Esophagus squamous epithelium (tissue), 4 donors: ENCODE results near the gene PTPRN2.

Source experiments
- POLR2A ChIP-seq, 4 donors: fragments of 450-650 bp; IDR thresholded peaks; one replicate each; pipeline ENCODE4 v1.6.1; 2017; ENCODE audit warnings: antibody characterized with exemption in 4 of 4, mild to moderate bottlenecking in 4 of 4, moderate library complexity in 3 of 4
- TF ChIP-seq, protein P1 (sequence below), 6 experiments: fragments of 450-650 bp in 4 of 6; fragments of 200-600 bp in 2 of 6; sonication (generic) in 2 of 6; IDR thresholded peaks; one replicate each; pipeline ENCODE4 v1.5.1; 2016 to 2019; ENCODE audit warnings: antibody characterized with exemption in 6 of 6, mild to moderate bottlenecking in 4 of 6, moderate library complexity in 4 of 6

- TF ChIP-seq, protein P1, sequence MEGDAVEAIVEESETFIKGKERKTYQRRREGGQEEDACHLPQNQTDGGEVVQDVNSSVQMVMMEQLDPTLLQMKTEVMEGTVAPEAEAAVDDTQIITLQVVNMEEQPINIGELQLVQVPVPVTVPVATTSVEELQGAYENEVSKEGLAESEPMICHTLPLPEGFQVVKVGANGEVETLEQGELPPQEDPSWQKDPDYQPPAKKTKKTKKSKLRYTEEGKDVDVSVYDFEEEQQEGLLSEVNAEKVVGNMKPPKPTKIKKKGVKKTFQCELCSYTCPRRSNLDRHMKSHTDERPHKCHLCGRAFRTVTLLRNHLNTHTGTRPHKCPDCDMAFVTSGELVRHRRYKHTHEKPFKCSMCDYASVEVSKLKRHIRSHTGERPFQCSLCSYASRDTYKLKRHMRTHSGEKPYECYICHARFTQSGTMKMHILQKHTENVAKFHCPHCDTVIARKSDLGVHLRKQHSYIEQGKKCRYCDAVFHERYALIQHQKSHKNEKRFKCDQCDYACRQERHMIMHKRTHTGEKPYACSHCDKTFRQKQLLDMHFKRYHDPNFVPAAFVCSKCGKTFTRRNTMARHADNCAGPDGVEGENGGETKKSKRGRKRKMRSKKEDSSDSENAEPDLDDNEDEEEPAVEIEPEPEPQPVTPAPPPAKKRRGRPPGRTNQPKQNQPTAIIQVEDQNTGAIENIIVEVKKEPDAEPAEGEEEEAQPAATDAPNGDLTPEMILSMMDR (IDR thresholded peaks at IDR 0.05), result no peak
- no peak for TF ChIP-seq POLR2A (IDR thresholded peaks at IDR 0.05)
Observed at GRCh38 chr7:157693071-157693520, 894.5 kb downstream of the PTPRN2 start.
